IPS-NIHi11 (cell line): Measurements from ENCODE around the gene ZNF319.
"Not testable (repeated sequence)": the region's sequence is repeated elsewhere in the genome, so short reads cannot be mapped to it uniquely, and the experiment has no call there.

ENCODE experiments used
- DNase-seq: peaks from one replicate; pipeline ENCODE4 v3.0.0; 2012; ENCODE audit warnings: mixed read lengths, low spot score

ZNF319 gene

GRCh38 chr16:57997528-57998265 is 2.8 kb downstream of the ZNF319 start:
- no peak for DNase-seq

- no peak for DNase-seq
Observed at GRCh38 chr16:57997176-57997527, 3.3 kb downstream of the ZNF319 start.

- no peak for DNase-seq
Observed at GRCh38 chr16:57996406-57997175, 3.9 kb downstream of the ZNF319 start.

GRCh38 chr16:57995721-57996405 is 4.6 kb downstream of the ZNF319 start:
- DNase-seq, result no peak

GRCh38 chr16:57994778-57995177 is 5.7 kb downstream of the ZNF319 start:
- DNase-seq, result peak; percentile 64

- DNase-seq, result no peak
Observed at GRCh38 chr16:57994361-57994760, 6.1 kb downstream of the ZNF319 start.

GRCh38 chr16:57993897-57994296 is 6.6 kb downstream of the ZNF319 start:
- DNase-seq, result no peak

GRCh38 chr16:57993438-57993837 is 7.0 kb downstream of the ZNF319 start:
- DNase-seq, result no peak

- DNase-seq, result no peak
Observed at GRCh38 chr16:57992084-57992483, 8.4 kb downstream of the ZNF319 start.

GRCh38 chr16:57991551-57992059 is 8.9 kb downstream of the ZNF319 start:
- no peak for DNase-seq

GRCh38 chr16:57988929-57989328 is 11.5 kb downstream of the ZNF319 start:
- DNase-seq, result no peak

- no peak for DNase-seq
Observed at GRCh38 chr16:57987441-57988177, 12.9 kb downstream of the ZNF319 start.

GRCh38 chr16:57986196-57986595 is 14.3 kb downstream of the ZNF319 start:
- DNase-seq, result no peak

GRCh38 chr16:57985204-57986181 is 15.0 kb downstream of the ZNF319 start:
- DNase-seq, result peak; percentile 78

- peak; percentile 99 for DNase-seq
Observed at GRCh38 chr16:57984443-57985203, 15.8 kb downstream of the ZNF319 start.

- DNase-seq, result no peak
Observed at GRCh38 chr16:57982385-57982784, 18.1 kb downstream of the ZNF319 start.

- DNase-seq, result no peak
Observed at GRCh38 chr16:57981636-57982035, 18.8 kb downstream of the ZNF319 start.

- no peak for DNase-seq
Observed at GRCh38 chr16:57979006-57979585, 21.4 kb downstream of the ZNF319 start.

GRCh38 chr16:57978070-57978465 is 22.4 kb downstream of the ZNF319 start:
- DNase-seq, result not testable (repeated sequence)
